ENCODE measurements around the gene RTN4RL1. TPM values are rescaled to one million over a fixed set of nuclear protein-coding genes. Genes with fewer than 3 reads are reported as not detected.

The RTN4RL1 gene
- polyA plus RNA-seq, 1 donor (not counting 4 experiments of a cell fraction or from before 2014, with no cell fraction given), result 2.3 TPM

- dilution Hi-C loops (cut with MboI; ENCODE audit: extremely low pct_ligation_motif_present, low sequenced_read_pairs), result no loop called here
These were observed 120.6 kb downstream of the RTN4RL1 start for GRCh38 chr17:1904273-1905182.

GRCh38 chr17:1899403-1900000 lies 125.6 kb downstream of the RTN4RL1 start:
- dilution Hi-C loops (cut with MboI; ENCODE audit: extremely low pct_ligation_motif_present, low sequenced_read_pairs), result no loop called here
- Histone ChIP-seq H3K9me1 (ENCODE audit: control insufficient read depth, extremely low read depth, insufficient read depth, low read length) (no peaks in the 10 kb centered on the region), H4K20me1 (ENCODE audit: control insufficient read depth, extremely low read depth, insufficient read depth, low read length) (no peaks in the 10 kb centered on the region), H2AFZ (ENCODE audit: control insufficient read depth, low read length) (no peak overlapping the region), H3K27me3 (ENCODE audit: control insufficient read depth, extremely low read depth, insufficient read depth, low read length) (peaks cover under 1% of the 10 kb centered on the region), H3K36me3 (ENCODE audit: control insufficient read depth in 2 of 2, extremely low read depth in 1 of 2, insufficient read depth in 2 of 2, low read length in 2 of 2) (peaks cover 16 to 18% of the 10 kb centered on the region in 2 experiments), H3K9me3 (ENCODE audit: control insufficient read depth, low read depth, low read length) (no peaks in the 10 kb centered on the region), H3K4me2 (ENCODE audit: control insufficient read depth, extremely low read depth, insufficient read depth, low read depth, low read length) (no peak overlapping the region), H3K4me1 (ENCODE audit: control insufficient read depth, extremely low read depth, insufficient read depth, low read length) (no peaks in the 10 kb centered on the region), H3K27ac (ENCODE audit: control insufficient read depth, insufficient read depth, low read length) (no peak overlapping the region), H3K4me3 (ENCODE audit: control insufficient read depth in 2 of 3, extremely low read depth in 1 of 3, insufficient read depth in 2 of 3, low read depth in 1 of 3, low read length in 3 of 3) (no peak overlapping the region), H3K9ac (ENCODE audit: control insufficient read depth, extremely low read depth, insufficient read depth, low read length) (no peak overlapping the region), H3K79me2 (ENCODE audit: control insufficient read depth, insufficient read depth, low read length) (no peaks in the 10 kb centered on the region)
- TF ChIP-seq EZH2 (IDR thresholded peaks at IDR 0.05; ENCODE audit: low read length), result no peak
- peak in 1 of 3 experiments; percentile 30 for TF ChIP-seq CTCF (optimal IDR thresholded peaks at IDR 0.05 in 1 of 3, IDR thresholded peaks at IDR 0.05 in 1 of 3, conservative IDR thresholded peaks at IDR 0.05 in 1 of 3; ENCODE audit: extremely low read depth in 1 of 3, insufficient read depth in 2 of 3, low read length in 3 of 3)
- no peak for FAIRE-seq
- no peak for DNase-seq (ENCODE audit: low read depth, low spot score)

More at GRCh38 chr17:1904273-1905182, 120.6 kb downstream of the RTN4RL1 start:
- peak overlapping the region; percentile 3 for H3K4me2 ChIP-seq (ENCODE audit: control insufficient read depth, extremely low read depth, insufficient read depth, low read depth, low read length)
- no peak overlapping the region for H3K9ac ChIP-seq (ENCODE audit: control insufficient read depth, extremely low read depth, insufficient read depth, low read length)
- no peaks in the 10 kb centered on the region for H3K9me3 ChIP-seq (ENCODE audit: control insufficient read depth, low read depth, low read length)
- H3K27ac ChIP-seq (ENCODE audit: control insufficient read depth, insufficient read depth, low read length), result no peak overlapping the region
- peaks cover 6% of the 10 kb centered on the region for H3K4me1 ChIP-seq (ENCODE audit: control insufficient read depth, extremely low read depth, insufficient read depth, low read length)
- H3K79me2 ChIP-seq (ENCODE audit: control insufficient read depth, insufficient read depth, low read length), result no peaks in the 10 kb centered on the region
- H3K27me3 ChIP-seq (ENCODE audit: control insufficient read depth, extremely low read depth, insufficient read depth, low read length), result peaks cover 47% of the 10 kb centered on the region
- no peak overlapping the region for H3K4me3 ChIP-seq (ENCODE audit: control insufficient read depth in 2 of 3, extremely low read depth in 1 of 3, insufficient read depth in 2 of 3, low read depth in 1 of 3, low read length in 3 of 3)
- H3K36me3 ChIP-seq (ENCODE audit: control insufficient read depth in 2 of 2, extremely low read depth in 1 of 2, insufficient read depth in 2 of 2, low read length in 2 of 2), result no peaks in the 10 kb centered on the region
- peak; percentile 41 for FAIRE-seq
- DNase-seq (ENCODE audit: low read depth, low spot score), result no peak
- no peaks in the 10 kb centered on the region for H3K9me1 ChIP-seq (ENCODE audit: control insufficient read depth, extremely low read depth, insufficient read depth, low read length)
- TF ChIP-seq EZH2 (IDR thresholded peaks at IDR 0.05; ENCODE audit: low read length) (no peak), CTCF (optimal IDR thresholded peaks at IDR 0.05 in 1 of 3, IDR thresholded peaks at IDR 0.05 in 1 of 3, conservative IDR thresholded peaks at IDR 0.05 in 1 of 3; ENCODE audit: extremely low read depth in 1 of 3, insufficient read depth in 2 of 3, low read length in 3 of 3) (no peak)
- H2AFZ ChIP-seq (ENCODE audit: control insufficient read depth, low read length), result no peak overlapping the region
- H4K20me1 ChIP-seq (ENCODE audit: control insufficient read depth, extremely low read depth, insufficient read depth, low read length), result no peaks in the 10 kb centered on the region

All from keratinocyte (primary cell).